ENCODE measurements around the gene FMNL3. TPM values are rescaled to one million over a fixed set of nuclear protein-coding genes. Genes with fewer than 3 reads are reported as not detected.

FMNL3 gene
- total and polyA plus RNA-seq, 7 experiments from 2014 or later, result 10.4 to 40.4 (median 37.8) TPM

DNA sequence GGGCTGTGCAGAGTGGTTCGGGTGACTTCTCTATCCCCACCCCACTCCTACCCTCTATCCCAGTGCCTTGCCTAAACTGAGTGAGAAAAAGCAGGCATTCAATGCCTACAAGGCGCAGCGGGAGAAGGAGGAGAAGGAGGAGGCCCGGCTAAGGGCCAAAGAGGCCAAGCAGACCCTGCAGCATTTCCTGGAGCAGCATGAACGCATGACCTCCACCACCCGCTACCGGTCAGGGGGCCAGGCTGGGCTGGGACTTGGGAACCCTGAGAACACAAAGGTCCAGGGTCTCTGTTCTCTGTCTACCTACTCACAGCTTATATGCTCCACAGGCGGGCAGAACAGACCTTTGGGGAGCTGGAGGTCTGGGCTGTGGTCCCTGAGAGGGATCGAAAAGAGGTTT lies 72.2 kb downstream of the FMNL3 start:
- Mint-ChIP-seq H3K4me3 (no peak overlapping the region), H3K27me3 (no peaks in the 10 kb centered on the region), H3K27ac (peak overlapping the region in 1 of 9 donors; percentile 25), H3K9me3 (peaks cover 0 to 2% (median 0%) of the 10 kb centered on the region in 11 donors), H3K36me3 (peaks cover 0 to 4% (median 0%) of the 10 kb centered on the region in 5 donors), H3K4me1 (peaks cover 10 to 39% (median 24%) of the 10 kb centered on the region in 7 donors)
- ATAC-seq, result no peak
- H3K27ac ChIP-seq (ENCODE audit: low read depth, low read length), result no peak overlapping the region
- no peak overlapping the region for H3K4me3 ChIP-seq (ENCODE audit: low read length)
- no peaks in the 10 kb centered on the region for H3K9me3 ChIP-seq (ENCODE audit: control insufficient read depth in 2 of 3, low read length in 3 of 3)
- CTCF ChIA-PET, result interaction anchor here (0.6 to 4.5 kb wide), 4 partner anchors 10 to 258 kb away, joined by 3 to 39 read pairs (median 22); partner anchors contain the start of gene PRPF40B
- peaks cover 6 to 11% of the 10 kb centered on the region in 2 donors for H3K4me1 ChIP-seq (ENCODE audit: control insufficient read depth in 2 of 2, insufficient read depth in 2 of 2, low read length in 2 of 2)
- H3K36me3 ChIP-seq (ENCODE audit: control insufficient read depth in 2 of 3, insufficient read depth in 3 of 3, low read length in 3 of 3), result no peaks in the 10 kb centered on the region
- intact Hi-C loops (cut with micrococcal nuclease), result loop anchor here (5.0 kb wide), 3 partner anchors 127 to 207 kb away; partner anchors contain the start of genes BCDIN3D (in 1 of the 2) and NCKAP5L (in 1 of the 2)
- DNase-seq, result no peak
- POLR2A ChIA-PET, result interaction anchor here (4.7 kb wide), 1 partner anchor 73 kb away, joined by 29 read pairs; the partner anchor contains the start of gene FMNL3
- H3K27me3 ChIP-seq (ENCODE audit: control insufficient read depth in 2 of 2, insufficient read depth in 2 of 2, low read length in 2 of 2), result no peaks in the 10 kb centered on the region

DNA sequence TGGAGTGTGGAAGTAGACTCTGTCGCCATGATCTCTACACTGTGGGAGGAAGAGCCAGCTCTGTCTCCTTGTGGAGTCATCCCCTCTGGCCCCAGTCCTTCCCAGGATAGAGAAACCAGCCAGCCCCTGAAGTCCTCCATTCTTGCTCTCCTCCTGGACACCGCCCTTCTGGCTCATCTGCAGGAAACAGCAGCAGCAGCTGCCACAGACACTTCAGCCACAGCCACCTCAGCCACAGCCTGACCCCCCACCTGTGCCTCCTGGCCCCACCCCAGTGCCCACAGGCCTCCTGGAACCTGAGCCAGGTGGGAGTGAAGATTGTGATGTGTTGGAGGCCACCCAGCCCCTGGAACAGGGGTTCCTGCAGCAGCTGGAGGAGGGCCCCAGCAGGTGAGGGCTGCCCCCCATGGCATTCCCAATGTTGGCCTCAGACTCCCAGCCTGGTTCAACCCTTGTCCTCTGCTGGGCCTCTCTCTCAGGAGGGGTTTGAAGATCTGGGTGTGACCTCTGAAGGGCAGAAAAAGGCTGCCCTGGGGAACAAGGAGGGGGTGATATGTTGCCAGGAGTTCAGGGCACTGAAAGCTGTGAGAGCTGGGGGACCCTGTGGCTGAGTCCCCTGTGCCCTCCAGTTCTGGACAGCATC lies 73.4 kb downstream of the FMNL3 start:
- H3K27me3 Mint-ChIP-seq, result no peaks in the 10 kb centered on the region
- Histone ChIP-seq H3K4me1 (ENCODE audit: control insufficient read depth in 2 of 2, insufficient read depth in 2 of 2, low read length in 2 of 2) (peaks cover 6 to 11% of the 10 kb centered on the region in 2 donors), H3K27me3 (ENCODE audit: control insufficient read depth in 2 of 2, insufficient read depth in 2 of 2, low read length in 2 of 2) (no peaks in the 10 kb centered on the region), H3K9me3 (ENCODE audit: control insufficient read depth in 2 of 3, low read length in 3 of 3) (no peaks in the 10 kb centered on the region), H3K36me3 (ENCODE audit: control insufficient read depth in 2 of 3, insufficient read depth in 3 of 3, low read length in 3 of 3) (no peaks in the 10 kb centered on the region), H3K4me3 (ENCODE audit: low read length) (no peak overlapping the region), H3K27ac (ENCODE audit: low read depth, low read length) (no peak overlapping the region)
- no peak overlapping the region for H3K4me3 Mint-ChIP-seq
- POLR2A ChIA-PET, result interaction anchor here (2.0 kb wide), 1 partner anchor 11 kb away, joined by 7 read pairs; no protein-coding TSS in a partner anchor
- DNase-seq (no peak), ATAC-seq (no peak)
- H3K27ac Mint-ChIP-seq, result peak overlapping the region in 2 of 9 donors; percentile 16 to 72
- H3K4me1 Mint-ChIP-seq, result peaks cover 10 to 33% (median 21%) of the 10 kb centered on the region in 7 donors
- CTCF ChIA-PET, result no interaction called here
- H3K36me3 Mint-ChIP-seq, result peaks cover 0 to 4% (median 0%) of the 10 kb centered on the region in 5 donors
- H3K9me3 Mint-ChIP-seq, result peaks cover 0 to 2% (median 0%) of the 10 kb centered on the region in 11 donors
- intact Hi-C loops (cut with micrococcal nuclease), result no loop called here

DNA sequence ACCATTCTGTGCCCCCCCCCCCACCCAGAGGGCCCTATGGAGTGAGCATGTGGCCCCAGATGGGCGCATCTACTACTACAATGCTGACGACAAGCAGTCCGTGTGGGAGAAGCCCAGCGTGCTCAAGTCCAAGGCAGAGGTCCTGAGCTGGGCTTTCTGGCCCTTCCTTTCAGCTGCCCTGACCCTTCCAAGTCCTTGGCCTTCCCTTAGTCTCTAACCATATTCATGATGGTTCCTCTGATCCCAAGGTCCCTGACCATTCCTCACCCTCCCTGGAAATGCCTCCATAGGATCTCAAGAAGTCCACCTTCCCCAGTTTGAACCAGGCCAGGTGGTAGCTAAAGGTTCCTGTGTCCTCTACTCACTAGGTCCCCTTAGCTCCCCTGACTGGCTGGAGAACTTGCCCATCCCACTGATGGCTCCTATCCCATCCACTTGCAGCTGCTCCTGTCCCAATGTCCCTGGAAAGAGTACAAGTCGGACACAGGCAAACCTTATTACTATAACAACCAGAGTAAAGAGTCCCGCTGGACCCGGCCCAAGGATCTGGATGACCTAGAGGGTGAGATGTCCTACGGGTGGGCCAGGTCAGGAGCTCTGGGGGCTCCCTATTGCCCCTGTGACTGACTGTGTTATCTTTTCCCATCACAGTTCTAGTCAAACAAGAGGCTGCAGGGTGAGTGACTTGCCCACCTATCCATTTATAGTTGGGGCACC lies 74.1 kb downstream of the FMNL3 start:
- Mint-ChIP-seq H3K4me1 (peaks cover 10 to 30% (median 21%) of the 10 kb centered on the region in 7 donors), H3K27me3 (no peaks in the 10 kb centered on the region), H3K4me3 (no peak overlapping the region), H3K9me3 (peaks cover 0 to 2% (median 0%) of the 10 kb centered on the region in 11 donors), H3K27ac (peak overlapping the region in 1 of 9 donors; percentile 68), H3K36me3 (peaks cover 0 to 4% (median 0%) of the 10 kb centered on the region in 5 donors)
- DNase-seq (no peak), ATAC-seq (no peak)
- Histone ChIP-seq H3K9me3 (ENCODE audit: control insufficient read depth in 2 of 3, low read length in 3 of 3) (no peaks in the 10 kb centered on the region), H3K27me3 (ENCODE audit: control insufficient read depth in 2 of 2, insufficient read depth in 2 of 2, low read length in 2 of 2) (no peaks in the 10 kb centered on the region), H3K36me3 (ENCODE audit: control insufficient read depth in 2 of 3, insufficient read depth in 3 of 3, low read length in 3 of 3) (no peaks in the 10 kb centered on the region), H3K27ac (ENCODE audit: low read depth, low read length) (no peak overlapping the region), H3K4me3 (ENCODE audit: low read length) (no peak overlapping the region), H3K4me1 (ENCODE audit: control insufficient read depth in 2 of 2, insufficient read depth in 2 of 2, low read length in 2 of 2) (peaks cover 6 to 11% of the 10 kb centered on the region in 2 donors)
- ChIA-PET CTCF (interaction anchor here (0.9 kb wide), 1 partner anchor 75 kb away, joined by 3 read pairs; no protein-coding TSS in a partner anchor), POLR2A (interaction anchor here (0.6 to 2.0 kb wide), 2 partner anchors 11 to 37 kb away, joined by 4 to 7 read pairs; no protein-coding TSS in a partner anchor)
- intact Hi-C loops (cut with micrococcal nuclease), result no loop called here

DNA sequence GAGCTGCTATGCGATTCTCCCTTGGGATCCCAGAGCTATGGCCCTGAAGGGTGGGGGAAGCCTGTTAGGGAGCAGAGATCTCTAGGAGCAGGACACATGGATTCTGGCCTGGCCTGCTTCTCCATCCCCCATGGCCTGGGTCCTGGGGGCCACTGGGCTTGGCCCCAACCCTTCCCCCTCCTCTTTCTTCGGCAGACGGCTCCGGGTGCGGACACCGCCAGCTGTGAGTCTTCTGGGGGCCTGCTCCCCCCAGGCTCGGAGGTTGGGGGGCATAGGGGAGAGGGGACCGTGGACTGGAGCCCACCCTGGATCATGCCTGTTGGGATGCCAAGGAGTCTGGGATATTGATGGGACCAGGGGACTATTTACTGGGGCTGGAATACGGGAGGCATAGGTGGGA lies 74.8 kb downstream of the FMNL3 start:
- intact Hi-C loops (cut with micrococcal nuclease), result no loop called here
- H3K4me3 ChIP-seq (ENCODE audit: low read length), result no peak overlapping the region
- CTCF ChIA-PET, result interaction anchor here (0.9 kb wide), 1 partner anchor 76 kb away, joined by 3 read pairs; no protein-coding TSS in a partner anchor
- no peaks in the 10 kb centered on the region for H3K27me3 Mint-ChIP-seq
- peaks cover 10 to 25% (median 20%) of the 10 kb centered on the region in 7 donors for H3K4me1 Mint-ChIP-seq
- ATAC-seq (no peak), DNase-seq (no peak)
- H3K27ac Mint-ChIP-seq, result peak overlapping the region in 2 of 9 donors; percentile 14 to 51
- peaks cover 0 to 2% (median 0%) of the 10 kb centered on the region in 11 donors for H3K9me3 Mint-ChIP-seq
- H3K27me3 ChIP-seq (ENCODE audit: control insufficient read depth in 2 of 2, insufficient read depth in 2 of 2, low read length in 2 of 2), result no peaks in the 10 kb centered on the region
- no peaks in the 10 kb centered on the region for H3K36me3 ChIP-seq (ENCODE audit: control insufficient read depth in 2 of 3, insufficient read depth in 3 of 3, low read length in 3 of 3)
- no peak overlapping the region for H3K4me3 Mint-ChIP-seq
- peaks cover 6 to 11% of the 10 kb centered on the region in 2 donors for H3K4me1 ChIP-seq (ENCODE audit: control insufficient read depth in 2 of 2, insufficient read depth in 2 of 2, low read length in 2 of 2)
- H3K9me3 ChIP-seq (ENCODE audit: control insufficient read depth in 2 of 3, low read length in 3 of 3), result no peaks in the 10 kb centered on the region
- H3K27ac ChIP-seq (ENCODE audit: low read depth, low read length), result no peak overlapping the region
- POLR2A ChIA-PET, result interaction anchor here (0.6 to 2.0 kb wide), 2 partner anchors 10 to 36 kb away, joined by 4 to 7 read pairs; no protein-coding TSS in a partner anchor
- H3K36me3 Mint-ChIP-seq, result peaks cover 0 to 4% (median 0%) of the 10 kb centered on the region in 5 donors

DNA sequence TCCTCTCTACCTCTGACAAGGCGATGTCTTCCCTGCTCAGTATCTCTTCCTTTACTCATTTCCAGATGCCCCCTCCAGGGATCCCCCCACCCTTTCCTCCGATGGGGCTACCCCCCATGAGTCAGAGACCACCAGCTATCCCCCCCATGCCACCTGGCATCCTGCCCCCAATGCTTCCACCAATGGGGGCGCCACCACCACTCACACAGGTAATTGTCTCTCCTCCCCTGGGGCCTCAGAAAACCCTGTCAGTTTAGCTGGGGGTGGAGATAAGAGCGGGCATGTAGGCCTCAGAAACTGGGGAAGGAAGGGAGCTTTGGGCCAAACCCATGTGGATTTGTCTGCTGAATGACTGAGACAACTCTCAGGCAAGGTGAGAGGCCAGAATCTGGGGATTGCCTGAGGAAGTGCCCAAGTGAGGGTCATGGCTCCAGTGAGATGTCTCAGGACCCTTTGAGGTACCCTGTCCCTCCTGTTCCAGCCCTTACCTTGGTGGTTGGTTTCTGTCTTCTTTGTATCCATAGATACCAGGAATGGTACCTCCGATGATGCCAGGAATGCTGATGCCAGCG lies 75.8 kb downstream of the FMNL3 start:
- peaks cover 0 to 2% (median 0%) of the 10 kb centered on the region in 11 donors for H3K9me3 Mint-ChIP-seq
- H3K36me3 Mint-ChIP-seq, result peaks cover 0 to 4% (median 0%) of the 10 kb centered on the region in 5 donors
- Histone ChIP-seq H3K4me3 (ENCODE audit: low read length) (no peak overlapping the region), H3K27me3 (ENCODE audit: control insufficient read depth in 2 of 2, insufficient read depth in 2 of 2, low read length in 2 of 2) (no peaks in the 10 kb centered on the region), H3K27ac (ENCODE audit: low read depth, low read length) (no peak overlapping the region), H3K36me3 (ENCODE audit: control insufficient read depth in 2 of 3, insufficient read depth in 3 of 3, low read length in 3 of 3) (no peaks in the 10 kb centered on the region), H3K4me1 (ENCODE audit: control insufficient read depth in 2 of 2, insufficient read depth in 2 of 2, low read length in 2 of 2) (peaks cover 4 to 6% of the 10 kb centered on the region in 2 donors), H3K9me3 (ENCODE audit: control insufficient read depth in 2 of 3, low read length in 3 of 3) (no peaks in the 10 kb centered on the region)
- no peak for DNase-seq
- POLR2A ChIA-PET, result interaction anchor here (0.6 kb wide), 1 partner anchor 116 kb away, joined by 4 read pairs; no protein-coding TSS in a partner anchor
- ATAC-seq, result no peak
- no peaks in the 10 kb centered on the region for H3K27me3 Mint-ChIP-seq
- peak overlapping the region in 1 of 9 donors; percentile 51 for H3K27ac Mint-ChIP-seq
- intact Hi-C loops (cut with micrococcal nuclease), result no loop called here
- CTCF ChIA-PET, result interaction anchor here (0.6 kb wide), 1 partner anchor 484 kb away, joined by 3 read pairs; no protein-coding TSS in a partner anchor
- no peak overlapping the region for H3K4me3 Mint-ChIP-seq
- H3K4me1 Mint-ChIP-seq, result peaks cover under 1 to 15% (median 10%) of the 10 kb centered on the region in 7 donors
